OCI-M1 (cell line): ENCODE results near the gene EGLN3.

Source experiments
- DNase-seq: peaks from one replicate; lab custom pipeline; 2025; lab: John Stamatoyannopoulos, UW

EGLN3 gene

DNA sequence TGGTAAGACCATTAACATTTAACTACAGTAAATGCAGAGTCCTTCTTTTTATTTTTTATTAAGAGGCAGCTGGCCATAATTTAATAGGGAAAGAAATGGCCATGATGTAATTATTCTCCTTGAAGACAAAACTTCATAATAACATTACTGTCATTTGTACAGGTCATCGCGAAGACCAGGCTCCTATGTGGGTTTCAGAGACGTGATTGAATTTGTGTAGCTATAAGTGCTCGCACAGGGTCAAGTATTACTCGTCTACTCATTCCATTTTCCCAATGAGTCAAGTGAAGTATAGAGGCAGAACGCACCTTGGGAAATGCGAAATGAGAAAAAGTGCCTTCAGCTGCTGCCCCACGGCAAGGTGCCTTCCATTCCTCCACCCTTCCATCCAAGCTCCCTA lies 40.4 kb downstream of the EGLN3 start:
- DNase-seq: no peak

DNA sequence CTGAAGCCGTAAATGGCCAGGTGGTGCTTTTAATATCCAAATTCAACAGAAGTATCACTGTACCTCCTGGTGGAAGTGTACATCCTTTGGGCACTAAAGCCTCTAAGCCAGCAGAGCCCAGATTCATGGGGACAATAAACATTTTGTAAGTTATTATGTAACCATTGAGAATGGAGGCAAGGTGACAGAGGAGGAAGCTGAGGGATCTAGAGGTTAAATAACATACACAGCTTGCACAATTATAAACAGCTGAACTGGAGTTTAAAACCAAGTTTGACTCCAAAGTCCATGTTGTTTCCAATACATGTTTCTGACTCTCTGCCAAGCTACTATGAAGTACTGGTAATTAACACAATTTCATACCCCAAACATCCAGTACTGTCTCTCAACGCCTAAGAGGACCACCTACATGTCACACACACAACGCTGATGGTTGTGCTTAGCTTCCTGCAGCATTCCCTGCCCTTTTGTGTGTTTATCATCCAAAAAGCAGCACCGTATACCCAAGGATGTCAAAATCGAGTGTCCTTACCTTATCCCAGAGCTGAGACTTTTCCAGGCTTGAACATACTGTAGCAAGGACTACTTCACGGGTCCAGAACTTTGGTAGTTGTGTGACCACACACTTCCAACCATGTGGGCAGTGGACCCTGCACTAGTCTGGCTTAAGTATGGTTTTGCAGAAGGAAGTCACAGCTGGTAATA lies 41.3 kb downstream of the EGLN3 start:
- no peak for DNase-seq

DNA sequence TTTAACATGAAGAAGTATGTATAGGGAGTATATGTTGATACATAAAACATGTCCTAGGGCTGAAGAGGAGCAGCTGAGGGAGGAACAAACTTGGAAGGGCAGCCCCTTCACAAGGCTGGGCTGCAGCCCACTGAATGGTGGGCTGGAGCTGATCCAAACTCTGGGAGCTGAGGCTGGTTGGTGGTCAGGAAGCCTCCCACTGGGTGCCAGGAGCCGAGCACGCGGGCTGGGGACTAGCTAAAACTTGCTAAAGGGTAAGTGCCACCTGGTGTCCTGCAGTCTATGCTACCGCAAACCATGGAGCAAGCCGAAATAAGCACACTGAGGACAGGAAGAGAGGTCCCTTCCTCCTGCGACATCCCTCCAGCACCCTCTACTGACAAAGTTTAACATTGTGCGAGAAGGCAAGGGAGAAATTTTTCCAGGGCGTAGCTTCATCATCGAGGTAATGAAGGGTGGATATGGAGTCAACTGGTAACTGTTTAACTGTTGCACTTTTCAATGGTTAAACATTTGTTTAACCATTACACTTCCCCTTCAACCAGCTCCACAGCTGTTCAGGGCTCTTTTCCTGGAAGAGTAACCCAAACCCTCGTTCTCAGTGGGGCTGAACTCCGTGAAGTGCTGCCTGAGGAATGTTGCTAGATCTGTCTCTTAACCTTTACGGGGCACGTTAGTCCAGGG lies 42.2 kb downstream of the EGLN3 start:
- no peak for DNase-seq

DNA sequence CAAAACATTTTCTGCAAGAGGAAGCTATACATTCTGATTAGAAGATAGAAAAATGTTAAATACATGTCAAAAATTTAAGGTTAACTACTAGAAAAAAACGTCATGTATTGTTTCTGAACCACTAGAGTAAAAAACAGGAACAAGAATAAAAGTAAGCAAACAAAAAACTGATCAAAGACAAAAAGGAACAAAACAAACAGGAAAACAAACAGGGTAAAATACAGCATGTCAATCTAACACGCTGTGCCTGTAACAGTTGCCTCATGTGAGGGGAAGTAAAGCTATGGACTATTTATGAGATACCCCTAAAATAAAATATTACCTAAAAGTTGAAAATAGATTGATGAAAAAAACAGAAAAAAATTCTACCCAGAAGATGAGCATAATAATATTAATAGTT lies 43.9 kb downstream of the EGLN3 start:
- no peak for DNase-seq

DNA sequence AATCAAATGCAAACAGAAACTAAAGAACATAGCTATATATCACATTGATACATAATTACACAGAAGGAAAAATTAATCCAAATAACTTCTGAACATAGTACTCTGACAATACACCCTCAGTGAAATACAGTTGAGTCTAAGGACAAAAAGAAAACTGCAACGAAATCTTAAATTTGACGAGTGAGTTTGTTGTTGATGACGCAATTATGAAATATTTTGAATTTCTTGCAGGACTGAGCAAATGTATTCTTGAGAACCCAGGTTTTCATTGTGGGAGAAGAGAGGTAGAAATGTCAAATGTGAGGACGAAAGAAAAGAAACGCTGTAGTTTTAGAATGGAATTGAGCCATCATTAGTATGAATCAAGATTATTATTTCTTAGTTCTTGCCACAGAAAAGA lies 46.3 kb downstream of the EGLN3 start:
- no peak for DNase-seq

DNA sequence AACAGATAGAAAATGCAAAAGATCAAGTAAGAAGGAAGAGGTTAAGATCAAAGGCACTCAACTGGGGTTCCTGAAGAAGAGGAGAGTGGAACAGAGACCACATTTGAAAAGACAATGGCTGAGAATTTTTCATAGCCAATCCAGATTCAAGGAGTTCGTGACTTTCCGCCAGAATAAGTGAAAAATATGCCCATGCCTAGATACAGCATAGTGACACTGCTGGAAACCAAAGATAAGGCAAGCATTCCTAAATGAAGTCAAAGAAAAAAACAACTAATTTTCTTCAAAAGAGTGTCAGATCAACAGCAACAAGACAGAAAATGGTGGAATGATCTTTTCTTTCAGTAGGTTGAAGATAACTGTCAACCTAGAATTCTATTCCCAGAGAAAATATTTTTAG lies 47.5 kb downstream of the EGLN3 start:
- peak; percentile 5 for DNase-seq

DNA sequence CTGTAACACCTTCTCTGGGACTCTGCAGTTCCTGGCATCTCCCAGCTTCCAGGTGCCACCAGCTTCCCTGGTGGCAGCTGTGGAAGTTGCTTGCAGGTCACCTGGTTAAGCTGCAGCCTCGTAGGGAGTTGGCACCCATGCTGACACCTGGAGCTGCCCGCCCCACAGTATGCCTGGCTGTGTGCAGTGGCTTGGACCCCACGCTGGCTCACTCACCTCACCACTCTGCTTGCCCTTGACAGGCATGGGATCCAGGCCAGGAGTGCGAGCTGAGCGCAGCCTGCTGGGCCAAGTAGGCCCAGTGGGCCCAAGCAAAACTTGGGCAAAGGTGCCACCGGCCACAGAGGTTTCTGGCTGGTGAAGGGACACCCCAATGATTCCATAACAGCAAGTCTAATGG lies 48.5 kb downstream of the EGLN3 start:
- DNase-seq: no peak

DNA sequence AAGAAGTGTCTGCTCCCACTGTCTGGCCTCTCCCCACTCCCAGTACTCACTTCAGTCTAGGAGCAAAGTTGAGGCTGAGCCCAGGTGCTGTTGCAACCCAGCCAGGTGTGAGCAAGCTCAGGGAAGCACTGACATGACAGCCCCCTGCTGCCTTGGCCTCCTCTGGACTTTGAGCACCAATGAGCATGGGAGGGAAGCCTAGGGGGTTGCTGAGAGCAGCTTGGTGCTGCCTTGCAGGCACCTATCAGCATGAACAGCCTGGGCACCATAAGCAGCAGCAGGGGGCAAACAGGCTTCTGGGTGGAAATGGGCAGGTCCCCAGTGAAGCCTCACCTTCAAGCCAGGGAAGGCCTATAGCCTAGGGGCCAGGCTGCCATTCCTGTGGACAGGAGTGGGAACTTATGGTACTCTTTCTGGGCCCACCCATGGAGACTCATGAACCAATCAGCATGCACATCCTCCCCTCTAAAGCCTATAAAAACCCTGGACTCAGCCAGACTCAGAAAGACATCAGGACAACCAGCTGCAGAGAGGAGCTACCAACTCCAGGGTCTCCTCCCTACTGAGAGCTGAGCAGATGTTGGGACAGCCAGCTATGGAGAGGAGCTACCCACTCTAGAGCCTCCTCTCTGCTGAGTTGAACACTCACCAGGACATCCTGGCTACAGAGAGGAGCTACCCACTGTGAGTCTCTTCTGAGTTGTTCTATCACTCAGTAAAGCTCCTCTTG lies 49.3 kb downstream of the EGLN3 start:
- DNase-seq: no peak

DNA sequence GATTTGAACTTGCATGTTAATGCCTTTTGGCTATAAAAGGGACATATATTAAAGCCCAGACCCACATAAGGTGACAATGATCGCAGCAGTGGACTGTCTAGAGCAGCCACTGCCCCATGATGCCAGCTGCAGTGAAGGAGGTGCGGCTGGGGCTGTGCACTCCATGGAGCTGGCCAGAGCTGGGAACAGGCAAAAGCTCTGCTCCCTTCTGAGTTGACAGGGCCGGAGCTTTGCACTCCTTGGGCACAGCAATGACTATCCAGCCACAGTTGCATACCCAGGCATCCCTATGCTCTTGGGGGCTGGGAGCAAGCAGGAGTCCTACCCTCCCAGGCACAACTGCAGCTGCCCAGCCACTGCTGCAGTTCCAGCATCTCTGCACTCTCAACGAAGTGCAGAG lies 50.2 kb downstream of the EGLN3 start:
- no peak for DNase-seq

DNA sequence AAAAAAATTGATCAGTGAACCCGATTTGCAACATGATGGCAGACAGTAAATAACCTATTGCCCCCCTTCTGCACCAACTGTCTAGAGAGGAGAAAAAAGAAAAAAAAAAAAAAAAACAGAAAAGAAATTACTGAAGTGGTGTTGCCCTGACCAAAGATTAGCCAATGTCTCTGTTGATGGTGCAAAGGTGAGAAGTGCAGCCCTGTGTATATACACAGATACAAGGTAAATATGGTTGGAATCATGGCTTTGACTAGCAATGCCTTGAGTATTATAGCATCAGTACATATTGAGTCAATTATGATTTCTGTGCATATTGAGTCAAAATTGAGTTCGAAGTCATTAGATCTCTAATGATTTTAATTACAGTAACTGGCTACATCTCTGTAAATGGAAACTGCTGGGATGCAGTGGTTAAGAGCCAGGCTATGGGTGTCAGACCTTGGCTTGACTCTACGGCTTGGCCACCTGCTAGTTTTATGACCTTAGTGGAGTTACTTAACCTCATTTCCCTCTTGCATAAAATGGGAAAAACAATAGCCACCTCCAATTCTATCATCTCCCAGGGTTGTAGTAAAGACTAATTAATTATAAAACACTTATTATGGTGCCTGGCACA lies 51.0 kb downstream of the EGLN3 start:
- no peak for DNase-seq

DNA sequence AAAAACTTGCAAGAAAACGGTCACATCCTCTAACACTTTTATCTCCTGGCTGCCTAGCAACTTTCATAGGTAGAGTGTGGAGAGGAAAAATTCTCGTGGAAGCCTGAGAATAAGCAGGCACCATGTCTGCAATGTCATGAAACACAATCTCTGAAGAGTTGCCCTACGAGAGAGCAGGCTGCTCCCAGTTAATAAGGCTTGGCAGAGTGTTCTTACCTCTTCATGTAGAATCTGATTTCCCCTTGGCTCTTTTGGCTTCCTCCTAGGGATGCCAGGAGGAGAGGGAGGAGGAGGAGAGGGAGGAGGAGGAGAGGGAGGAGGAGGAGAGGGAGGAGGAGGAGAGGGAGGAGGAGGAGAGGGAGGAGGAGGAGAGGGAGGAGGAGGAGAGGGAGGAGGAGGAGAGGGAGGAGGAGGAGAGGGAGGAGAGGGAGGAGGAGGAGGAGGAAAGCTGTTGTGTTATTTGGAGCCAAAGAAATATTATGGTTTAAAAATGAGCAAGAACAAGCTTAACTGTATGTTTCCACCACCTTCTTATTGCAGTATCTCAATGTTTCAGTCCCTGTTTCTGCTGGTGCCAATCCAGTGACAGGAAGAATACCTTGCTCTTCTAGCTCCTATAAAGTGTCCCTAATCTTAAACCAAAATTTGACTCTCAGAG lies 52.9 kb downstream of the EGLN3 start:
- DNase-seq: no peak

DNA sequence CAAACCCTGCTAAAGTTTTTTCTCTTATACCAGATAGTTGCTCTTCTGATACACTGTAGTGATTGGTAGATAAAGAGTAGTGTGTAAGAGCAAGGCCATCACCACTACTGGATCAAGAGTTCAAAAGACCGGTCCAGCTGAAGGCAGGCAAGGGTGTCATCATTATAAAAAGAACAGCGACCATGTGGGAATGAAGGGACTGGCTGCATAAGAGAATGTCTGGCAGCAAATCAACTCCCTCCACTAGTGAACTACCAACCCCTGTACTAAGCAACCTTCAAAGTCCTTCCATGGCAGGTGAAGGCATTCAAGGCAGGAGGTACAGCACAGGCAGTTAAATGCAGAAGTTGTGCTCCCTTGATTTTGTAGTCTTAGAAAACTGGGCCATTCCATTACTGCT lies 53.5 kb downstream of the EGLN3 start:
- no peak for DNase-seq

DNA sequence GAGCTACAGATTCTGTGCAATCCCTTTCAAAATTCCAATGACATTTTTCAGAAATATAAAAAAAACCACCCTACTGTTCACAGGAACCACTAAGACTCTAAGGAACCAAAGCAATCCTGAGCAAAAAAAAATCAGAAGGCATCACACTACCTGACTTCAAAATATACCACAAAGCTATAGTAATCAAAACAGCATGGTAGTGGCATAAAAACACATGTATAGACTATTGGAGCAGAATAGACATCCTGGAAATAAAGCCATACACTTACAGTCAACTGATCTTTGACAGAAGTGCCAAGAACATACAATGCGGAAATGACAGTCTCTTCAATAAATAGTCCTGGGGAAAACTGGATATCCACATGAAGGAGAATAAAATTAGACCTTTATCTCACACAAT lies 56.5 kb downstream of the EGLN3 start:
- DNase-seq: no peak

DNA sequence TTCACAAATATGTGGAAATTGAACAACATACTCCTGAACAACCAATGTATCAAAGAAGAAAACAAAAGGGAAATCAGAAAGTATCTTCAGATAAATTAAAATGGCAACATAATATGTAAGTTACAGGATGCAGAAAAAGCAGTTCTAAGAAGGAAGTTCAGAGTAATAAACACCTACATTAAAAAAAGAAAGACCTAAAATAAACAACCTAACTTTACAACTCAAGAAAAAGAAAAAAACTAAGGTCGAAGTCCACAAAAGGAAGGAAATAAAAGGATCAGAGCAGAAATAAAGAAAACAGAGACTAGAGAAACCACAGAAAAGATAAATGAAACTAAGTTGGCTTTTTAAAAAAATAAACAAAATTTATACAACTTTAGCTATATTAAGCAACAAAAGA lies 59.2 kb downstream of the EGLN3 start:
- DNase-seq: no peak

DNA sequence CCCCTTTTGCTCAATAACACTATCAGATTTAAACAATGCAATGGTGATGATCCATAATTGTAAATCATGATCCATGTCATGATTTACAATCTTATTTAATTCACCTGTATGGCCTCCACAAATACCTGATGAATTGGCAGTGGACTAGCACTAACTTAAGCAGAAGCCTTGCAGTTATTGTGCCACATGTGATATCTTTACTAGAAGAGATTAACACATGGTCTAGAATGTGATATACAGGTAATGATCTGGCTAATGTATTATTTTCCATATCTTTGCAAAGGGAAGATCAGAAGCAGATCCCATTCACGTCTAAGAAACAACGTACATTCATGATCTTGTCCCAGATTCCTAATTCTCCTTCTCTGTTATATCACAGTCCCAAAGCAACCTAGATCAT lies 66.0 kb downstream of the EGLN3 start:
- no peak for DNase-seq

DNA sequence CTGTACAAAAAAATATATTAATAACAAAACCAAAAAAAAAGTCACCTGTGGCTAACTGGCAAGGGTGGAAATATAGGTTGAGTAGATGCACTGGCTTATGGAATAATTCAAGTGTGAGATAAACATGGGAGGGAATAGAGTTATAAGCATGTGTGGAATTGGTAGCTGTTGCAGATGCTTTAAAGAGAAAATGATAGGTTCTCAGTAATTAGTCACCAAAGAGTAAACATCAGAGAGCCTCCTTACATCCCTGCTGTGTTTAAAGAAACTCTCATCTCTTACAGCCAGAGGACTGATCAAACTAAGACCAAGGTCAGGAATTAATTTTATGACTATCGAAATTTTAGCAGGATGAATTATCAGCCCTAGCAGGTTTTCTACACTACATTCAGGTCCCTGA lies 70.5 kb downstream of the EGLN3 start:
- DNase-seq: no peak

DNA sequence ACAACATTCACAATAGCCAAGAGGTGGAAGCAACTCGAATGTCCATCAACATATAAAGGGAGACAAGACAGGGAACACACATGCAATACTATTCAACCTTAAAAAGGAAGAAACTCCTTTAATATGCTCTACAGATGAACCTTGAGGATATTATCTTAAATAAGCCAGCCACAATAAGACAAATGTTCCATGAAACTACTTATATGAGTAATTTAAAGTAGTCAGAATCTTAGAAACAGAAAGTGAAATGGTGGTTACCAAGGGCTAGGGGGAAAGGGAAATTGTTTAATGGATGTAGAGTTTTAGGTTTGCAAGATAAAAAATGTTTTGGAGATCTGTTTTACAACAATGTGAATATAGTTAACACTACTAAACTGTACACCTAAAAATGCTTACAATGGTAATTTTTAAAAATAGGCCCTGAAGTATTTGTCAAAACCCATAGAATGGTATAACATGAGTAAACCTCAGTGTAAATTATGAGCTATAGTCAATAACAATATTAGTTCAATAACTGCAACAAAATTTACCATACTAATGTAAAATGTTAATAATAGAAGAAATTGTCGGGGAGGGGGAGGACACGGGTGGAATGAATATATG lies 71.1 kb downstream of the EGLN3 start:
- peak; percentile 5 for DNase-seq

DNA sequence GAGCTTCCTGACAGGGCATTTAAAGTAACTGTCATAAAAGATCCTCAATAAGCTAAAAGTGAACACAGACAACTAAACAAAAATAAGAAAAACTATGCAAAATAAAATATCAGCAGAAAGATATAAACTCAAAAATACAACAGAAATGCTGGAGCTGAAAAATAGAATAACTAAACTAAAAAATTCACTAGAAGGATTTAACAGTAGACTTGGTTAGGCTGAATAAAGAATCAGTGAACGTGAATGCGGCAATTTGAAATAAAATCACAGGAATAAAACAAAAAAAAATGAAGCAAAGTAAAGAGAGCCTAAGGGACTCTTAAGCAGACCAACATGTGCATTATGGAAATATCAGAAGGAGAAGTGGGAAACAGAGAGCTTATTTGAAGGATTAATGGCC lies 74.6 kb downstream of the EGLN3 start:
- peak; percentile 2 for DNase-seq
